ENCODE measurements around the gene SDCBP2. TPM values are rescaled to one million over a fixed set of nuclear protein-coding genes. Genes with fewer than 3 reads are reported as not detected.

Gene SDCBP2
- total RNA-seq, 1 donor from 2014 or later = 9.4 TPM

DNA sequence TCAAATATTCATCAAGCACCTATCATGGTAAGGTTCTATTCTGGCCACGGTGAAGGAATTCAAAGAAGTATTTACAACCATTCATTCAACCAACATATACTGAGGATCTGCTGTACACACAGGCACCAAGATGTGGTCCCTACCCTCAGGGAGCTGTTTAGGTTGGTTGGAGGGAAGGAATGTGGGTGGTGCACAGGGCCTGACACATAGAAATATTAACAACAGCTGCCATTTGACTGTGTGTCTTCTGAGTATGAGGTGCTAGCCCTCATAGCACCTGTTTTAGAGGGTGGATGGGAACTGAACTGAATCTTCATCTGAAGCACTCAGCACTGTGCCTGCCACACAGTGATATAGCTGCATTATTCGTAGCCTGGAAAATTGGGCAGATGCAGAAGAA, 55.6 kb downstream of the SDCBP2 start:
- no peak for DNase-seq

DNA sequence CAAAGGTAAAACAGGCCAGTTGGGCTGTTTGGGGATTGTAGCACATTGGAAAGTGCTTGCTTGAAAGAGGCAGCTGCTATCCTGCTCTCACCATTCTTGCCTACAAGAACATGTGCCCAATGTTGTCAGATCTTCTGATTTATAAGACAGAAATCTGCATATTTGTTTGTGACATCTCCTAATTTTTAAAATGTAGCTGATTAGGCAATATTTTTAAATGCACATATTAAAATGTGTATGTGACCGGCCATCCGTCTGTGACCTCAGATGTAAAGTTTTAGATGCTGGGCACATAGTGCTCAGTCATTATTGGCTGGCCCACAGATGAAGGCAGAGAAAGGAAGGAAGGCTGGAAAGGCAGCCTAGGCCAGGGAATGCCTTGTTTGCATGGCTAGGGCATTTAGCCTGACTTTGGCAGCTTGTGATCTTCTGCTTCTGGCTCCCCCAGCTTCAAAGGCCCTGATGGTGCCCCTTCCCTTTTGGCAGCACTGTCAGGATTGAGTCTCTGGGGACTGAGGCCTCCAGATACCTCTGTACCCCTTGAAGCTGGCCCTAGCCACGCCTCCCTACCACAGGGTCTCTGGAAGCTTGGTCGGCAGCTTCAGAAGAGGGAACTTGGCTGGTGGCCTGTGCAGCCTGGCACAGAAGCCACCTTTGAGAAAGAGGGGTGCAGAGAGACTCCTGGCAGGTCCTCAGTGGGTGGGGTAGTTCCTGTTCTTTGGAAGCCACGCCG, 56.4 kb downstream of the SDCBP2 start:
- DNase-seq = no peak

DNA sequence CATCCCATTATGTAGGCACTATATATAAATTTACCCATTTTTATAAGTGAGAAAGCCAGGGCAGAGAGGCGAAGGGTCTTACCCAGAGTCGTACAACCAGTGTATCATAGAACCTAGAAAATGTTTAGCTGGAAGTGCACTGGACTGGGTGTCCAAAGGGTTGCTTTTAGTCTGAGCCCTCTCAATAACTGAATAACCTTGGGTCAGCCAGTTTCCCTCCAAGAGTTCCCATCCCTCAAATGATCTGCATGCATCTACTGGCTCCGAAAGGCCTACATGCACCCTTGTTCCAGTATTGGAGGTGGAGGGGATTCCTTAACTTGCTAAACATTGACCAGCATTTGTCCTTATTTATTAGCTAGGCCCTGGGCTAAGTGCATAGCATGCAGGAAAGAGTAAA, 59.1 kb downstream of the SDCBP2 start:
- DNase-seq = no peak

DNA sequence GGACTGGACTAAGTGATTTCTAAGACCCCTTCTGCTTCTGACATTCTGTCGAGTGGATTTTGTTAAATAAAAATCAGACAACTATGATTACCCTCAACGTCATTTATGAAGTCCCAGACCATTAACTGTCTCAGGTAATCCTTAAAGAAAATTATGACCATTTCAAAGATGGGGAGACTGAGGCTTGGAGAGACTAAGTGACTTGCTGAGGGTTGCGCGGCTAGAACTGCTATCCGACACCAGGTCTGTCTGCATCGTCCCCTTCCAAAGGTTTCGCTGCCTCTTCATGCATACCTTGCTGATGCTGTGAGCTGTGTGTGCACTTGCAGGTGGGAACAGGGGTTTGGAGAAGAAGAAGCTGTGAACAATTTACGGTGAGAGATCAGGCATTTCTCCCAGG, 59.7 kb downstream of the SDCBP2 start:
- DNase-seq = no peak

DNA sequence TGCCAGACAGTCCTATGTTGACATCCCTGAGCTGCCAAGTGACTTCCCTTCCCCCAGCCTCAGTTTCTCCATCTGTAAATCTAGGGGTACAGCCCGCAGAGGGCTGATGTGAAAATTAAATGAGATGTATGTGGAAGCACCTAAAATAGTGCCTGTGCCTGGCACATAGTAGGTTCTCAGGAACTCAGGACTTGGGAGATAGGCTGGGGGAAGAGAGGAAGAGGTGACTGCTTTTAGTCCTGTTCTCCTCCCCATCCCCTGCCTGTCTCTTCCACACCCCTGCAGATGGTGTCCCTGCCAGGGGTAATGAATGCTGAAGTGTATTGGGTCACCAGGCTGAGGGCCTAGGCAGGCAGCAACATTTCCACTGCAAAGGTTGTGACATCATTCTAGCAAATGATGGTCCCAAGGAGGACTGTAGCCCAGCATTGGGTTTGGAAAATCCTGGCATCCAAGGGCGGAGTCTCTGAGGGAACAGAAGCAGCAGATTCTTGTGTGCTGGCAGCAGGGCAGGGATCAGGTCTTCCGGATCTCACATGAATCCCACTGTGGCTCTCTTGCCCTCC, 61.0 kb downstream of the SDCBP2 start:
- DNase-seq = no peak

DNA sequence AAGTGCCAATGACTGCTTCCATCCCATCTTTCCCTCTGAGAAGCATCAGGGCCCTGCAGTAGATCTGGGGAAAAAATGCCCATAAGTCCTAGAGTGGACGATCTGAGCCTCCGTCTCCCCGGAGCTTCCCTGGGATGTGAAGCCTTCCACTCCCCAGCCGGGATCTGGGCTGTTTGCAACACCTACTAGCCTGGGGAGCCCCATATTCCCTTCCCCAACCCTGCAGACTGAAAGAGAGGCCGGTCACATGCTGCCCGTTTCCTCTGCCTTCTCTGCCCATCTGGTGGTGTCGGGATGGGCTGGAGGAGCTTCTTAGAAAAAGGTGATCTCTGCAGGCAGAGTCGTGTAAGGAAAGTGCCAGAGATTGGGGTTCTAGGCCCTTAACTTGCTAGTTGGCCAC, 61.8 kb downstream of the SDCBP2 start:
- DNase-seq = no peak

DNA sequence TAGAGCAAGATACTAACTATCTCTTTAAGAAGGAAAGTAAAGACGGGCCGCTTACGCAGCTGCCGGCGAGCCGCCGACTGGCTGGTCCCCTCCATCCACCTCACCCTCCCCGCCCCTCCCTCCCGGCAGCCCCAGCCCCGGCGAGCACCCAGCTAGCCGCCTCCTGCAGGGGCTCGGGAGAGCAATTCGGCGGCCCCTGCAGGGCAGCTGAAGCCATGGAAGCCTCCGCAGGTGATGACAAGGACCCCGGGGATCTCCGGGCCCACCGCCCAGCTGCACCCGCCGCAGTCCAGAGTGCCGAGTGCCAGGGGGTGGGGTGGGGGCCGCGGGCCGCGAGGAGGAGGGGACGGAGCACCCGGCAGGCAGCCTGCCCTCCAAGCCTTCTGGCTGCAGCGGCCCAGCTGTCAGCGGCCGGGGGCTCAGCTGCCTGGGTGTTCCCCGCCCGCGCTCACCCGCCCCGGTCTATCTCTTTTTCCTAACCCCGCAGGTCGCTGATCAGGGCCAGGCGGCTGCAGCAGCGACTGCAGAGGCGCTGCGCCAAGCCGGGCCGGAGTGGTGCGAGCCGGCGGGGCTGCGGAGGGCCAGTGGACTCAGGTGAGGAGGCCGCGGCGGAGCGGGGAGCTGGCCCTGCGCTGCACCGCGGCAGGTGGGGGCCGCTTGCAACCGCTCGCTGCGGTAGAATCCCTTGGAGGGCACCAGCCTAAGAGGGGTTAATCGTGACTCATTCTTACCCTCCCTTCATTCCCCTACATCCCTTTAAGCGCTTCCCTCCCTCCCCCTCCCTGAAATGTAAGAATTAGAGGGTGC, 62.6 kb downstream of the SDCBP2 start, which contains the start of gene SNPH:
TSS of gene SNPH (plus strand) at position 128 of the 807 bp plus-strand sequence. CDS start 29,946 bp downstream, outside the sequence.
- peak; percentile 44 for DNase-seq

DNA sequence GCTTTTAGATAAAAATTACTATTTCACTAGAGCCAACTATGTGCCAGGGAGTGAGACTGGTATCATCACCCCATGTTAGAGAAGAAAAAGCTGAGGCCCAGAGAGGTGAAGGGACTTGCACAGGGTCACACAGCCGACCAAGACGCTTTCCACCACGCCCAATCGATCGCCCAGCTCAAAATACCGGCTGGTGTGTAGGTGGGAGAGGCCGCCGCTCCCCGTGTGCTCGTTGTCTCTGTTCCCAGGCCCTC, 63.1 kb downstream of the SDCBP2 start:
- no peak for DNase-seq

DNA sequence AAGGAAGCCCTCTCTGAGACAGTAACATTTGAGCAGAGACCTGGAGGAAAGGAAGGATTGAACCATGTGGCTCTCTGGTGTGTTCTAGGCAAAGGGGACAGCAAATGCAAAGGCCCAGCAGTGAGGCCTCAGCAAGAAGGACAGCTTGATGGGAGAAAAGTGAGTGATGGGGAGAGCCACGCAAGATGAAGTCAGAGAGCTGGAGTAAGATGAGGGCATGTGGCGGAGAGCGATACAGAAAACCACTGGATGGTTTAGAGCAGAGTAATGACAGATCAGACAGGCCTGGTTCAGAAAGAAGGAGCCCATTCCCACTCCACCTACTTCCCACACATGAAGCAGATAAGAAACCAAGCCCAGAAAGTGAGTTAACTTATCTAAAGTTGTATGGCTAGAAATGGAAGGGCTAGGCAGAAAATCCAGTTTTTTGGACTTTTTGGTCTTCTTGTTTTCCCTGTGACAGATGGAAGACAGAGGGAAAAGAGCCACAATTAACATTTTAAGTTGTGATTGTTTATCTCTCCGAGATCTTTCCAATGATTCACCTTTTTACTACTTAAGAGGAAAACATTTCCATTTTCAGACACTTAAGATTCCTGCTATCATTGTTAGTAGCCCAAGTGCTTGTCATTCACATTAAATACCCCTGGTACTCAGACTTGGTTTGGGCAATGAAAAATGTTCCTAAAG, 63.6 kb downstream of the SDCBP2 start:
- no peak for DNase-seq

DNA sequence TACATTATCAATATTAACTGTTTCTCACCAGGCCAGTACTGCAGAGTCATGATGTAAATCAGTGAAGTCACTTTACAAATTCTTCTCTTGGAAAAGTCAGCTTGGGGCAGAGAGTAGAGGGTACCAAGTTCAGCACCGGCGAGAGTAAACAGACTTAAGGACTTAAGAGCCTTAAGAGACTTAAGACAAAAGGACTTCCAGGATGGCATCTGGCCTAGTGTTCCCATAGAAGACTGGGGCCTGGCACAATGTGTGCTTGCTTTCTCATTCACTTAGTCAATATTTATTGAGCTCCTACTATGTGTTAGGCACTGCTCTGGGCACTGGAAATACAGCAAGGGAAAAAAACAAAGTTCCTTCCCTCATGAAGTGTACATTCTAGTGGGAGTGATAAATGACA, 64.2 kb downstream of the SDCBP2 start:
- no peak for DNase-seq

DNA sequence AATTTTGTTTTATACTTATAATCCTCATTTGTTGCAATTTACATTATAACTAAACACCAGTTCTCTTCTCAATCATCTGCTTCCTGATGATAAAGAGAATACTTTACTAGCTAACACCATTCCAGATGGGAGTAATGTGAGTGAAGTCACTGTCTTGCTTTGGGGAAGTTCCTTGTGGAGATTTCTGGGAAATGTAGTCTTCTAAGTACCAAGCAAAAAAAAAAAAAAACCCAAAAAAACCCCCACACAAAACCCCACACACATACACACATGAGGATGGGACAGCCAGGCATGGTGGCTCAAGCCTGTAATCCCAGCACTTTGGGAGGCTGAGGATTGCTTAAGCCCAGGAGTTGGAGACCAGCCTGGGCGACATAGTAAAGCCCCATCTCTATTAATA, 65.1 kb downstream of the SDCBP2 start:
- DNase-seq = peak; percentile 29

Other genes with a start within 250 kb of the SDCBP2 start
- gene PSMF1, start 210.5 kb downstream of the SDCBP2 start, total RNA-seq = 25.2 TPM
- gene TMEM74B, start 144.2 kb downstream of the SDCBP2 start, total RNA-seq = 2.5 TPM
- gene C20orf202, start 125.7 kb downstream of the SDCBP2 start, total RNA-seq = 0.69 TPM
- not detected for gene RAD21L1, start 103.1 kb downstream of the SDCBP2 start, total RNA-seq
- gene SNPH, start 62.8 kb downstream of the SDCBP2 start, total RNA-seq = 1.2 TPM
- 102 TPM for gene FKBP1A, start 63.9 kb upstream of the SDCBP2 start, total RNA-seq
- 33.5 TPM for gene NSFL1C, start 137.7 kb upstream of the SDCBP2 start, total RNA-seq
- 1.8 TPM for gene SIRPB2, start 162.3 kb upstream of the SDCBP2 start, total RNA-seq
- 0.39 TPM for gene SIRPD, start 228.6 kb upstream of the SDCBP2 start, total RNA-seq